Measurements from ENCODE around the gene CDX1. TPM values are rescaled to one million over a fixed set of nuclear protein-coding genes. Genes with fewer than 3 reads are reported as not detected.

Gene CDX1
- total RNA-seq, 1 donor from 2014 or later = not detected

DNA sequence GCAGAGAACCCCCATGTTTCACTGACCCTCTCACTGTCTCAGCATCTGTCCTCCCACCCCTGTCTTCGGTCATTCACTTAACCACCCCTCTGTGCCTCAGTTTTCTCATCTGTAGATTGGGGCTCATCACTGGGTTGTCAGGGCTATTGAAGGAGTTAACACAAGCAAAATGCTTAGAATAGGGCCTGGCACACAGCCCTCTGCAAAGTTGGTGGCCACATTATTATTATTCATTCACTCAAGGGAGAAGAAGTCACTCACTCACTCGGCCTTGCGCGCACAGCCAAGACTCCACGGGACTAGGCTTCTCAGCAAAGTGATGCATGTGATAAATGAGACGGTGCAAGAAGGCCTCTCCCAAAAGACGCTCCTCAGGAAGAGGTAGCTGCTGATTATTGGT lies 18.9 kb upstream of the CDX1 start:
- Mint-ChIP-seq H3K27me3 (ENCODE audit: insufficient read depth, low read depth) (peaks cover 7% of the 10 kb centered on the region), H3K4me3 (no peak overlapping the region), H3K4me1 (peaks cover 47% of the 10 kb centered on the region), H3K27ac (peak overlapping the region; percentile 42), H3K9me3 (no peaks in the 10 kb centered on the region), H3K36me3 (peaks cover 2% of the 10 kb centered on the region)
- H3K4me2 ChIP-seq = no peak overlapping the region
- no peak overlapping the region for H3K4me3 ChIP-seq
- H3K27me3 ChIP-seq = no peaks in the 10 kb centered on the region
- no peak for DNase-seq (ENCODE audit: low spot score)
- no peak overlapping the region for H2AFZ ChIP-seq (replicated peaks)
- peaks cover 22% of the 10 kb centered on the region for H3K4me1 ChIP-seq
- H3F3A ChIP-seq (ENCODE audit: low read depth) = no peaks in the 10 kb centered on the region
- no peak overlapping the region for H3K9ac ChIP-seq
- no peaks in the 10 kb centered on the region for H3K36me3 ChIP-seq
- H3K9me3 ChIP-seq (ENCODE audit: low read depth) = no peaks in the 10 kb centered on the region
- no peaks in the 10 kb centered on the region for H4K20me1 ChIP-seq (ENCODE audit: low read depth)
- TF ChIP-seq EZH2 (IDR thresholded peaks at IDR 0.05) (no peak), CTCF (IDR thresholded peaks at IDR 0.05) (no peak), EZH2phosphoT487 (IDR thresholded peaks at IDR 0.05) (no peak)
- no peaks in the 10 kb centered on the region for H3K79me2 ChIP-seq (ENCODE audit: low read depth)
- no peak overlapping the region for H3K27ac ChIP-seq

GRCh38 chr5:150148117-150148927 lies 18.3 kb upstream of the CDX1 start:
- peaks cover 22% of the 10 kb centered on the region for H3K4me1 ChIP-seq

GRCh38 chr5:150149618-150150017 lies 17.0 kb upstream of the CDX1 start:
- no peak overlapping the region for H3K4me3 Mint-ChIP-seq

More at GRCh38 chr5:150148117-150148927, 18.3 kb upstream of the CDX1 start:
- Histone ChIP-seq H3K9me3 (ENCODE audit: low read depth) (no peaks in the 10 kb centered on the region), H3K27ac (no peak overlapping the region), H2AFZ (replicated peaks) (no peak overlapping the region), H3K4me3 (no peak overlapping the region), H3K36me3 (no peaks in the 10 kb centered on the region), H3K4me2 (no peak overlapping the region), H3F3A (ENCODE audit: low read depth) (no peaks in the 10 kb centered on the region), H3K9ac (no peak overlapping the region), H4K20me1 (ENCODE audit: low read depth) (no peaks in the 10 kb centered on the region), H3K27me3 (no peaks in the 10 kb centered on the region), H3K79me2 (ENCODE audit: low read depth) (no peaks in the 10 kb centered on the region)
- TF ChIP-seq EZH2 (IDR thresholded peaks at IDR 0.05) = no peak
- TF ChIP-seq EZH2phosphoT487 (IDR thresholded peaks at IDR 0.05) = no peak
- TF ChIP-seq CTCF (IDR thresholded peaks at IDR 0.05) = no peak
- DNase-seq (ENCODE audit: low spot score) = no peak
- no peaks in the 10 kb centered on the region for H3K9me3 Mint-ChIP-seq
- no peak overlapping the region for H3K4me3 Mint-ChIP-seq
- peak overlapping the region; percentile 84 for H3K27ac Mint-ChIP-seq
- H3K36me3 Mint-ChIP-seq = peaks cover 2% of the 10 kb centered on the region
- H3K27me3 Mint-ChIP-seq (ENCODE audit: insufficient read depth, low read depth) = peaks cover 8% of the 10 kb centered on the region
- peaks cover 44% of the 10 kb centered on the region for H3K4me1 Mint-ChIP-seq

More at GRCh38 chr5:150149618-150150017, 17.0 kb upstream of the CDX1 start:
- Histone ChIP-seq H3K4me1 (peaks cover 20% of the 10 kb centered on the region), H3K36me3 (no peaks in the 10 kb centered on the region), H3K27ac (no peak overlapping the region), H3K79me2 (ENCODE audit: low read depth) (no peaks in the 10 kb centered on the region), H2AFZ (replicated peaks) (no peak overlapping the region), H3K4me3 (no peak overlapping the region), H3K27me3 (no peaks in the 10 kb centered on the region), H4K20me1 (ENCODE audit: low read depth) (no peaks in the 10 kb centered on the region), H3K4me2 (no peak overlapping the region), H3K9ac (no peak overlapping the region), H3F3A (ENCODE audit: low read depth) (no peaks in the 10 kb centered on the region), H3K9me3 (ENCODE audit: low read depth) (no peaks in the 10 kb centered on the region)
- no peaks in the 10 kb centered on the region for H3K9me3 Mint-ChIP-seq
- H3K27me3 Mint-ChIP-seq (ENCODE audit: insufficient read depth, low read depth) = peaks cover 13% of the 10 kb centered on the region
- H3K4me1 Mint-ChIP-seq = peaks cover 43% of the 10 kb centered on the region
- H3K36me3 Mint-ChIP-seq = peaks cover 2% of the 10 kb centered on the region
- H3K27ac Mint-ChIP-seq = no peak overlapping the region
- DNase-seq (ENCODE audit: low spot score) = no peak
- TF ChIP-seq EZH2 (IDR thresholded peaks at IDR 0.05) (no peak), CTCF (IDR thresholded peaks at IDR 0.05) (no peak), EZH2phosphoT487 (IDR thresholded peaks at IDR 0.05) (no peak)

All from neural progenitor cell (in vitro differentiated cells).